ENCODE data around the gene C2CD4C.

The C2CD4C gene

DNA sequence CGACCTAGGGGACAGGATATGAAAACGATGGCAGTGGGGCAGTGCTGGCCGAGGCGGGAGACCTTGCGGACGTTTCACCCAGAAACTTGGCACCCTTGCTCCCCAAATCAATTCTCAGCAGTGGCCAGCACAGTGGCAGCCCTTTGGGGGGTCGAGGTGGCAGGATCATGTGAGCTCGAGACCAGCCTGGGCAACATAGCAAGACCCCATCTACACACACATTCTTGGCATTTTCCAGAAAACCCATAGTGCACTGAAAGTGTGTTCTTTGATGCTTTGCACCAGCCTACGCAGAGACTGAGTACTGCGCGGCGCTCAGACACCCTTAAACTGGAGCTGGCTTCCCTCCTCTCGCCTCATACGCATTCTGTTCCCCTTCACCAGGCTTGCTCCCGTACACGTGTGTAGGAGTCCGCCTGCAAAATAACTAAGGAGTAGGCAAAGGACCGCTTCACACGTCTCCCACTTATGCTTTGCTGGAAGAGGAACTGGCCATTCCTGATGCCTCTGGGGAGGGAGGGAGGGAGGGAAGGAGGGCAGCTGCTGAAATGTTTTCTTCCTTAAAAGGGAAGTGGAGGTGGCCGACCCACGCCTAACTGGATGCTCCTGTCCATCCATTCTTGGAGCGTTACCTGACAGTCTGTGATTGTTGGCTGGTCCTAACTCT lies 40.9 kb downstream of the C2CD4C start:
- in situ Hi-C loops (cut with MboI; ENCODE audit: low pct_unique_long_range_greater_than_20kb, low sequenced_read_pairs, unreplicated experiment) = no loop called here
- DNase-seq (ENCODE audit: low spot score) = no peak
- TF ChIP-seq CTCF (IDR thresholded peaks at IDR 0.05; ENCODE audit: extremely low read depth, insufficient read depth, missing control alignments) = no peak

GRCh38 chr19:367561-367960 lies 41.4 kb downstream of the C2CD4C start:
- DNase-seq (ENCODE audit: low spot score) = no peak
- TF ChIP-seq CTCF (IDR thresholded peaks at IDR 0.05; ENCODE audit: extremely low read depth, insufficient read depth, missing control alignments) = no peak
- in situ Hi-C loops (cut with MboI; ENCODE audit: low pct_unique_long_range_greater_than_20kb, low sequenced_read_pairs, unreplicated experiment) = no loop called here

GRCh38 chr19:366951-367350 lies 42.0 kb downstream of the C2CD4C start:
- no peak for TF ChIP-seq CTCF (IDR thresholded peaks at IDR 0.05; ENCODE audit: extremely low read depth, insufficient read depth, missing control alignments)
- in situ Hi-C loops (cut with MboI; ENCODE audit: low pct_unique_long_range_greater_than_20kb, low sequenced_read_pairs, unreplicated experiment) = no loop called here
- DNase-seq (ENCODE audit: low spot score) = no peak

DNA sequence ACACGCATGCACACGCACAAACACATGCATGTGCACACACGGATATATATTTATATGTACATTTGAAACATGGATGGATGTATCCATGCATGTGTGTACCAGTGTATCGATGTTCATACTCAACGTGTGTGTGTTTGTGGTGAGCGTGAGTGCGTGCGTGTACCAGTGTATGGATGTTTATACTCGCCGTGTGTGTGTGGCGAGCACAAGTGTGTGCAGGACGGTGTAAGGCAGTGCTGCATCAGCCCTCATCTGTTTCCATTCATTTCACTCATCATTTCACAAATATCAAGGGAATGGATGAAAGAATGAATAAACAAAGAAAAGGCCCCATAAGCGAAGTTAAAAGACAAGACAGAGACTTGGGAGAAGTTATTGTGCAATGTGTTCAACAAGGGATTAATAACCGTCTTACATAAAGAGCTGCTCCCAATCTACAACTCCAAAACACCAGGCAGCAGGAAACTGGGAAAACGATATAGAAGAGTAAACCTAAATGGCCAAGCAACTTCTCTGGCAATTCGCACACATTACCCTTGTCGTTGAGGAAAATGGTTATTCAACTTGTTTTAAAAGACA lies 42.7 kb downstream of the C2CD4C start:
- no peak for TF ChIP-seq CTCF (IDR thresholded peaks at IDR 0.05; ENCODE audit: extremely low read depth, insufficient read depth, missing control alignments)
- in situ Hi-C loops (cut with MboI; ENCODE audit: low pct_unique_long_range_greater_than_20kb, low sequenced_read_pairs, unreplicated experiment) = no loop called here
- no peak for DNase-seq (ENCODE audit: low spot score)

GRCh38 chr19:364496-365287 lies 44.3 kb downstream of the C2CD4C start:
- in situ Hi-C loops (cut with MboI; ENCODE audit: low pct_unique_long_range_greater_than_20kb, low sequenced_read_pairs, unreplicated experiment) = no loop called here
- no peak for DNase-seq (ENCODE audit: low spot score)
- TF ChIP-seq CTCF (IDR thresholded peaks at IDR 0.05; ENCODE audit: extremely low read depth, insufficient read depth, missing control alignments) = no peak

- in situ Hi-C loops (cut with MboI; ENCODE audit: low pct_unique_long_range_greater_than_20kb, low sequenced_read_pairs, unreplicated experiment) = no loop called here
- no peak for DNase-seq (ENCODE audit: low spot score)
- no peak for TF ChIP-seq CTCF (IDR thresholded peaks at IDR 0.05; ENCODE audit: extremely low read depth, insufficient read depth, missing control alignments)
Observed at GRCh38 chr19:362683-363082, 46.3 kb downstream of the C2CD4C start.

All from GM13977 (cell line).